ENCODE measurements around the gene OSBPL8. TPM values are rescaled to one million over a fixed set of nuclear protein-coding genes. Genes with fewer than 3 reads are reported as not detected.

Gene OSBPL8
- total and polyA plus RNA-seq, 2 experiments from 2014 or later, result 78.0 to 124 TPM

- TF ChIP-seq, protein P1, sequence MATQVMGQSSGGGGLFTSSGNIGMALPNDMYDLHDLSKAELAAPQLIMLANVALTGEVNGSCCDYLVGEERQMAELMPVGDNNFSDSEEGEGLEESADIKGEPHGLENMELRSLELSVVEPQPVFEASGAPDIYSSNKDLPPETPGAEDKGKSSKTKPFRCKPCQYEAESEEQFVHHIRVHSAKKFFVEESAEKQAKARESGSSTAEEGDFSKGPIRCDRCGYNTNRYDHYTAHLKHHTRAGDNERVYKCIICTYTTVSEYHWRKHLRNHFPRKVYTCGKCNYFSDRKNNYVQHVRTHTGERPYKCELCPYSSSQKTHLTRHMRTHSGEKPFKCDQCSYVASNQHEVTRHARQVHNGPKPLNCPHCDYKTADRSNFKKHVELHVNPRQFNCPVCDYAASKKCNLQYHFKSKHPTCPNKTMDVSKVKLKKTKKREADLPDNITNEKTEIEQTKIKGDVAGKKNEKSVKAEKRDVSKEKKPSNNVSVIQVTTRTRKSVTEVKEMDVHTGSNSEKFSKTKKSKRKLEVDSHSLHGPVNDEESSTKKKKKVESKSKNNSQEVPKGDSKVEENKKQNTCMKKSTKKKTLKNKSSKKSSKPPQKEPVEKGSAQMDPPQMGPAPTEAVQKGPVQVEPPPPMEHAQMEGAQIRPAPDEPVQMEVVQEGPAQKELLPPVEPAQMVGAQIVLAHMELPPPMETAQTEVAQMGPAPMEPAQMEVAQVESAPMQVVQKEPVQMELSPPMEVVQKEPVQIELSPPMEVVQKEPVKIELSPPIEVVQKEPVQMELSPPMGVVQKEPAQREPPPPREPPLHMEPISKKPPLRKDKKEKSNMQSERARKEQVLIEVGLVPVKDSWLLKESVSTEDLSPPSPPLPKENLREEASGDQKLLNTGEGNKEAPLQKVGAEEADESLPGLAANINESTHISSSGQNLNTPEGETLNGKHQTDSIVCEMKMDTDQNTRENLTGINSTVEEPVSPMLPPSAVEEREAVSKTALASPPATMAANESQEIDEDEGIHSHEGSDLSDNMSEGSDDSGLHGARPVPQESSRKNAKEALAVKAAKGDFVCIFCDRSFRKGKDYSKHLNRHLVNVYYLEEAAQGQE (IDR thresholded peaks at IDR 0.05; ENCODE audit: unreplicated experiment), result peak; percentile 15
- TF ChIP-seq POLR2AphosphoS5 (IDR thresholded peaks at IDR 0.05; ENCODE audit: low read depth), result peak; percentile 98
Measured at GRCh38 chr12:76559400-76560085, at the start of gene OSBPL8 (continued).

- no peaks in the 10 kb centered on the region for H3K36me3 Mint-ChIP-seq (ENCODE audit: low read depth)
- no peak overlapping the region for H3K4me3 Mint-ChIP-seq
- H3K27ac ChIP-seq (ENCODE audit: low read depth), result no peak overlapping the region
- H3K27me3 ChIP-seq (ENCODE audit: insufficient read depth), result no peaks in the 10 kb centered on the region
- H3K4me2 ChIP-seq, result no peak overlapping the region
- H3K27ac Mint-ChIP-seq, result no peak overlapping the region
- 0 out of 2 replicates have a peak, but pooled peaks cover 11% of the 10 kb centered on the region for H3K9me2 ChIP-seq (ENCODE audit: insufficient read depth)
- H3K9me3 Mint-ChIP-seq, result no peaks in the 10 kb centered on the region
- no peaks in the 10 kb centered on the region for H3K79me2 ChIP-seq (replicated peaks; ENCODE audit: insufficient read depth)
- no peaks in the 10 kb centered on the region for H3K36me3 ChIP-seq (ENCODE audit: insufficient read depth)
- peaks cover 15% of the 10 kb centered on the region; the same call in 2 of the 3 replicates for H3K4me1 Mint-ChIP-seq
- H4K20me1 ChIP-seq (replicated peaks; ENCODE audit: insufficient read depth), result no peaks in the 10 kb centered on the region
- H3K27me3 Mint-ChIP-seq (ENCODE audit: insufficient read depth, low read depth, poor library complexity), result peaks cover 2% of the 10 kb centered on the region
- no peak overlapping the region for H3K4me3 ChIP-seq
- no peaks in the 10 kb centered on the region for H3F3A ChIP-seq (replicated peaks; ENCODE audit: low read depth)
- DNase-seq (ENCODE audit: low spot score) (peak; percentile 15), ATAC-seq (no peak; the same call in 2 of the 3 replicates)
- H3K4me1 ChIP-seq (ENCODE audit: insufficient read depth), result no peaks in the 10 kb centered on the region
- H2AFZ ChIP-seq, result peak overlapping the region; percentile 57
- TF ChIP-seq ZNF331 (CRISPR knock-in tag; IDR thresholded peaks at IDR 0.05; ENCODE audit: low read depth) (no peak), JUNB (IDR thresholded peaks at IDR 0.05; ENCODE audit: unreplicated experiment) (no peak), EZH2 (IDR thresholded peaks at IDR 0.05; ENCODE audit: low read depth, unreplicated experiment) (no peak), NANOG (IDR thresholded peaks at IDR 0.05; ENCODE audit: borderline replicate concordance) (no peak), EZH2phosphoT487 (IDR thresholded peaks at IDR 0.05; ENCODE audit: unreplicated experiment) (no peak), ZNF462 (CRISPR knock-in tag; IDR thresholded peaks at IDR 0.05) (no peak), CTCF (conservative IDR thresholded peaks at IDR 0.05; ENCODE audit: low read depth in 2 of 2) (no peak)
- TF ChIP-seq, protein P2, sequence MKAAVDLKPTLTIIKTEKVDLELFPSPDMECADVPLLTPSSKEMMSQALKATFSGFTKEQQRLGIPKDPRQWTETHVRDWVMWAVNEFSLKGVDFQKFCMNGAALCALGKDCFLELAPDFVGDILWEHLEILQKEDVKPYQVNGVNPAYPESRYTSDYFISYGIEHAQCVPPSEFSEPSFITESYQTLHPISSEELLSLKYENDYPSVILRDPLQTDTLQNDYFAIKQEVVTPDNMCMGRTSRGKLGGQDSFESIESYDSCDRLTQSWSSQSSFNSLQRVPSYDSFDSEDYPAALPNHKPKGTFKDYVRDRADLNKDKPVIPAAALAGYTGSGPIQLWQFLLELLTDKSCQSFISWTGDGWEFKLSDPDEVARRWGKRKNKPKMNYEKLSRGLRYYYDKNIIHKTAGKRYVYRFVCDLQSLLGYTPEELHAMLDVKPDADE (IDR thresholded peaks at IDR 0.05), result no peak
Measured at GRCh38 chr12:76608070-76608469, 48.5 kb upstream of the OSBPL8 start.

Measured in GM23338 (cell line).